DOHH2 (cell line): ENCODE measurements around the gene TANC1.

Experiments used
- H3F3A ChIP-seq: fragments of 200-600 bp; sonication (generic), shearing (Covaris generic); 2 replicates; pipeline ENCODE4 v1.6.0; 2016; ENCODE audit warnings: antibody characterized with exemption, mild to moderate bottlenecking; ENCODE audit not compliant: control insufficient read depth, insufficient read depth
- H3K27ac ChIP-seq: fragments of 200-600 bp; sonication (generic); 2 replicates; pipeline ENCODE4 v1.5.1; 2014; ENCODE audit warnings: low read depth, mild to moderate bottlenecking, low read length, moderate library complexity
- H3K27me3 ChIP-seq: fragments of 200-600 bp; sonication (generic); 2 replicates; pipeline ENCODE4 v1.6.1; 2014; ENCODE audit warnings: mild to moderate bottlenecking, low read length, mixed read lengths; ENCODE audit not compliant: control insufficient read depth
- H3K36me3 ChIP-seq: fragments of 200-600 bp; sonication (generic); 2 replicates; pipeline ENCODE4 v1.6.1; 2014; ENCODE audit warnings: mild to moderate bottlenecking, low read length, moderate library complexity, mixed read lengths; ENCODE audit not compliant: control insufficient read depth
- H3K4me1 ChIP-seq: fragments of 200-600 bp; sonication (generic); 2 replicates; pipeline ENCODE4 v1.6.1; 2014; ENCODE audit warnings: mild to moderate bottlenecking, low read length, mixed read lengths; ENCODE audit not compliant: control insufficient read depth
- H3K4me2 ChIP-seq: fragments of 200-600 bp; sonication (generic); 2 replicates; pipeline ENCODE4 v1.6.0; 2014; ENCODE audit warnings: mild to moderate bottlenecking, low read length, moderate library complexity
- H3K4me3 ChIP-seq: fragments of 200-600 bp; sonication (generic); 2 replicates; pipeline ENCODE4 v1.5.1; 2014; ENCODE audit warnings: mild to moderate bottlenecking, low read length, mixed read lengths
- H3K79me2 ChIP-seq: fragments of 200-600 bp; sonication (generic); 2 replicates; pipeline ENCODE4 v1.6.1; 2014; ENCODE audit warnings: mild to moderate bottlenecking, low read length, mixed read lengths; ENCODE audit not compliant: control insufficient read depth
- H3K9me2 ChIP-seq: fragments of 200-600 bp; sonication (generic); replicated peaks from 2 replicates; pipeline ENCODE4 v1.6.1; 2014; ENCODE audit warnings: mild to moderate bottlenecking, low read length, mixed read lengths; ENCODE audit not compliant: control insufficient read depth
- H3K9me3 ChIP-seq: fragments of 200-600 bp; sonication (generic); 2 replicates; pipeline ENCODE4 v1.6.1; 2014; ENCODE audit warnings: antibody characterized with exemption, low read length, mixed read lengths; ENCODE audit not compliant: control insufficient read depth, insufficient read depth
- H4K20me1 ChIP-seq: fragments of 200-600 bp; sonication (generic); 2 replicates; pipeline ENCODE4 v1.6.0; 2014; ENCODE audit warnings: low read depth, mild to moderate bottlenecking, antibody characterized with exemption, low read length, moderate library complexity; ENCODE audit not compliant: control insufficient read depth, insufficient read depth
- CTCF ChIP-seq: fragments of 200-600 bp; sonication (generic); IDR thresholded peaks from one replicate; pipeline ENCODE4 v1.5.1; 2014; ENCODE audit warnings: antibody characterized with exemption, mild to moderate bottlenecking, low read depth, low read length; ENCODE audit not compliant: poor library complexity, severe bottlenecking
- EZH2phosphoT487 ChIP-seq: fragments of 200-600 bp; sonication (generic); IDR thresholded peaks from 2 replicates; pipeline ENCODE4 v1.6.1; 2017; ENCODE audit warnings: borderline replicate concordance, mild to moderate bottlenecking, antibody characterized with exemption, low read length, moderate library complexity, mixed read lengths

TANC1 gene

GRCh38 chr2:159111346-159111927, 143.0 kb downstream of the TANC1 start:
- Histone ChIP-seq H3K4me1 (no peaks in the 10 kb centered on the region), H3K27ac (no peak overlapping the region), H3K36me3 (no peaks in the 10 kb centered on the region), H3K4me2 (no peak overlapping the region), H3K9me2 (no peaks in the 10 kb centered on the region), H3K27me3 (peaks cover 3% of the 10 kb centered on the region), H4K20me1 (no peaks in the 10 kb centered on the region), H3K79me2 (no peaks in the 10 kb centered on the region), H3K9me3 (no peaks in the 10 kb centered on the region), H3F3A (no peaks in the 10 kb centered on the region), H3K4me3 (no peak overlapping the region)
- TF ChIP-seq EZH2phosphoT487: no peak
- no peak for TF ChIP-seq CTCF

GRCh38 chr2:159114835-159115234, 146.4 kb downstream of the TANC1 start:
- Histone ChIP-seq H3F3A (no peaks in the 10 kb centered on the region), H3K9me3 (no peaks in the 10 kb centered on the region), H3K36me3 (no peaks in the 10 kb centered on the region), H3K27ac (no peak overlapping the region), H3K9me2 (no peaks in the 10 kb centered on the region), H3K4me2 (no peak overlapping the region), H4K20me1 (no peaks in the 10 kb centered on the region), H3K79me2 (no peaks in the 10 kb centered on the region), H3K4me3 (no peak overlapping the region), H3K27me3 (peaks cover 2% of the 10 kb centered on the region), H3K4me1 (no peaks in the 10 kb centered on the region)
- TF ChIP-seq CTCF (no peak), EZH2phosphoT487 (no peak)

- no peaks in the 10 kb centered on the region for H4K20me1 ChIP-seq
- no peak overlapping the region for H3K4me3 ChIP-seq
- H3K79me2 ChIP-seq: no peaks in the 10 kb centered on the region
- TF ChIP-seq EZH2phosphoT487 (no peak), CTCF (no peak)
- H3K4me1 ChIP-seq: no peaks in the 10 kb centered on the region
- H3K27ac ChIP-seq: no peak overlapping the region
- no peaks in the 10 kb centered on the region for H3K9me3 ChIP-seq
- no peaks in the 10 kb centered on the region; the same call in 1 of the 2 replicates for H3K27me3 ChIP-seq
- no peaks in the 10 kb centered on the region for H3K9me2 ChIP-seq
- H3K4me2 ChIP-seq: no peak overlapping the region
- H3K36me3 ChIP-seq: no peaks in the 10 kb centered on the region
- no peaks in the 10 kb centered on the region for H3F3A ChIP-seq
Observed at GRCh38 chr2:159116922-159117321, 148.5 kb downstream of the TANC1 start.

GRCh38 chr2:159117658-159118057, 149.2 kb downstream of the TANC1 start:
- no peak overlapping the region for H3K27ac ChIP-seq
- H3K27me3 ChIP-seq: no peaks in the 10 kb centered on the region; the same call in 1 of the 2 replicates
- H3K36me3 ChIP-seq: no peaks in the 10 kb centered on the region
- no peaks in the 10 kb centered on the region for H4K20me1 ChIP-seq
- TF ChIP-seq EZH2phosphoT487: no peak
- no peak for TF ChIP-seq CTCF
- no peak overlapping the region for H3K4me2 ChIP-seq
- no peaks in the 10 kb centered on the region for H3F3A ChIP-seq
- H3K9me3 ChIP-seq: no peaks in the 10 kb centered on the region
- H3K79me2 ChIP-seq: no peaks in the 10 kb centered on the region
- no peaks in the 10 kb centered on the region for H3K9me2 ChIP-seq
- H3K4me3 ChIP-seq: no peak overlapping the region
- H3K4me1 ChIP-seq: no peaks in the 10 kb centered on the region
